ENCODE measurements around the gene VPS37C.

DNA sequence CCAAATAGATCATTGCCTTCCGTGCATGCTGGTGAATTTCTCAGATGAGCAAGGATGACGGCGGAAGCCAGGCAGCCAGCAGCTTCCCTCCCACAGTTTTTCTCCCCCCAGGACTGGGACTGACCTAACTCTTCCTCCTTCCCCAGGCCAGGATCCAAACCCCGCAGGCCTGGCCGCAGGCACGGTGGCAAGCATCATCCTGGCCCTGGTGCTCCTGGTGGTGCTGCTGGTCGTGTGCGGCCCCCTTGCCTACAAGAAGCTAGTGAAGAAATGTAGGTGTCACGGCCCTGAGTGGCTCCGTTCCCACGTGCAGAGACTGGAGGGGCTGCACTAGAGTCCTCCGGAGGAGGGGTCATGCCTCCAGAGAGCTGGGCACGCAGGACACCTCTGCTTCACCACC is 38.5 kb downstream of the VPS37C start:
- TF ChIP-seq, protein P1, sequence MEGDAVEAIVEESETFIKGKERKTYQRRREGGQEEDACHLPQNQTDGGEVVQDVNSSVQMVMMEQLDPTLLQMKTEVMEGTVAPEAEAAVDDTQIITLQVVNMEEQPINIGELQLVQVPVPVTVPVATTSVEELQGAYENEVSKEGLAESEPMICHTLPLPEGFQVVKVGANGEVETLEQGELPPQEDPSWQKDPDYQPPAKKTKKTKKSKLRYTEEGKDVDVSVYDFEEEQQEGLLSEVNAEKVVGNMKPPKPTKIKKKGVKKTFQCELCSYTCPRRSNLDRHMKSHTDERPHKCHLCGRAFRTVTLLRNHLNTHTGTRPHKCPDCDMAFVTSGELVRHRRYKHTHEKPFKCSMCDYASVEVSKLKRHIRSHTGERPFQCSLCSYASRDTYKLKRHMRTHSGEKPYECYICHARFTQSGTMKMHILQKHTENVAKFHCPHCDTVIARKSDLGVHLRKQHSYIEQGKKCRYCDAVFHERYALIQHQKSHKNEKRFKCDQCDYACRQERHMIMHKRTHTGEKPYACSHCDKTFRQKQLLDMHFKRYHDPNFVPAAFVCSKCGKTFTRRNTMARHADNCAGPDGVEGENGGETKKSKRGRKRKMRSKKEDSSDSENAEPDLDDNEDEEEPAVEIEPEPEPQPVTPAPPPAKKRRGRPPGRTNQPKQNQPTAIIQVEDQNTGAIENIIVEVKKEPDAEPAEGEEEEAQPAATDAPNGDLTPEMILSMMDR (IDR thresholded peaks at IDR 0.05; ENCODE audit: low read length): no peak
- no peak for TF ChIP-seq EZH2 (optimal IDR thresholded peaks at IDR 0.05; ENCODE audit: low read depth, low read length)
- TF ChIP-seq EZH2phosphoT487 (IDR thresholded peaks at IDR 0.05; ENCODE audit: low read length): no peak
